Stimulated activated CD8-positive, alpha-beta memory T cell treated with anti-CD3 and anti-CD28 coated beads, Interleukin-2, amount 100 ng/mL, for 48 hours (primary cell): ENCODE data around the gene GFRA1.

Source experiments
- DNase-seq, 2 donors: peaks; one replicate each; pipeline ENCODE4 v3.0.0-alpha.2; 2020; ENCODE audit warnings: low read depth in 2 of 2

GFRA1 gene

GRCh38 chr10:116270771-116271592, 2.0 kb downstream of the GFRA1 start:
- DNase-seq: no peak

GRCh38 chr10:116270126-116270770, 2.8 kb downstream of the GFRA1 start:
- DNase-seq: no peak

- DNase-seq: no peak
These were observed 3.4 kb downstream of the GFRA1 start for GRCh38 chr10:116269619-116270018.

- no peak for DNase-seq
These were observed 4.0 kb downstream of the GFRA1 start for GRCh38 chr10:116268976-116269375.

GRCh38 chr10:116265686-116266085, 7.3 kb downstream of the GFRA1 start:
- no peak for DNase-seq

- no peak for DNase-seq
These were observed 8.9 kb downstream of the GFRA1 start for GRCh38 chr10:116263870-116264655.

GRCh38 chr10:116262678-116263077, 10.3 kb downstream of the GFRA1 start:
- no peak for DNase-seq

GRCh38 chr10:116260599-116260998, 12.4 kb downstream of the GFRA1 start:
- no peak for DNase-seq

- DNase-seq: no peak
These were observed 13.4 kb downstream of the GFRA1 start for GRCh38 chr10:116259638-116260037.

- DNase-seq: no peak
These were observed 15.2 kb downstream of the GFRA1 start for GRCh38 chr10:116257785-116258184.

GRCh38 chr10:116256752-116257259, 16.2 kb downstream of the GFRA1 start:
- no peak for DNase-seq

- DNase-seq: no peak
These were observed 16.9 kb downstream of the GFRA1 start for GRCh38 chr10:116255886-116256751.

GRCh38 chr10:116254422-116255155, 18.4 kb downstream of the GFRA1 start:
- no peak for DNase-seq

- no peak for DNase-seq
These were observed 19.3 kb downstream of the GFRA1 start for GRCh38 chr10:116253716-116254115.

- DNase-seq: no peak
These were observed 21.2 kb downstream of the GFRA1 start for GRCh38 chr10:116251602-116252395.

GRCh38 chr10:116247691-116248090, 25.3 kb downstream of the GFRA1 start:
- DNase-seq: no peak

- no peak for DNase-seq
These were observed 26.7 kb downstream of the GFRA1 start for GRCh38 chr10:116246263-116246662.

- DNase-seq: no peak
These were observed 27.9 kb downstream of the GFRA1 start for GRCh38 chr10:116245156-116245555.

- no peak for DNase-seq
These were observed 31.2 kb downstream of the GFRA1 start for GRCh38 chr10:116241642-116242410.
